ENCODE data around the gene LHFPL3.
"Not testable (repeated sequence)": the region's sequence is repeated elsewhere in the genome, so short reads cannot be mapped to it uniquely, and the experiment has no call there.

Gene LHFPL3

DNA sequence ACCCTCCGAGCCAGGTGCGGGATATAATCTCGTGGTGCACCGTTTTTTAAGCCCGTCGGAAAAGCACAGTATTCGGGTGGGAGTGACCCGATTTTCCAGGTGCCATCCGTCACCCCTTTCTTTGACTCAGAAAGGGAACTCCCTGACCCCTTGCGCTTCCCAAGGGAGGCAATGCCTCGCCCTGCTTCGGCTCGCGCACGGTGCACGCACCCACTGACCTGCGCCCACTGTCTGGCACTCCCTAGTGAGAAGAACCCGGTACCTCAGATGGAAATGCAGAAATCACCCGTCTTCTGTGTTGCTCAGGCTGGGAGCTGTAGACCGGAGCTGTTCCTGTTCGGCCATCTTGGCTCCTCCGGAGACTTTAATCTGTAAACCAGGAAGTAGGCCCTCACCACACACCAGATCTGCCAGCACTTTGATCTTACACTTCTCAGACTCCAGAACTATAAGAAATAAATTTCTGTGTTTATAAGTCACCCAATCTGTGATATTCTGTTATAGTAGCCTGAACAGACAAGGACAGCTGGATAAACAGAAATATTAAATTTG, 235.0 kb downstream of the LHFPL3 start:
- in situ Hi-C loops (cut with MboI; ENCODE audit: low sequenced_read_pairs) = not testable (repeated sequence)

DNA sequence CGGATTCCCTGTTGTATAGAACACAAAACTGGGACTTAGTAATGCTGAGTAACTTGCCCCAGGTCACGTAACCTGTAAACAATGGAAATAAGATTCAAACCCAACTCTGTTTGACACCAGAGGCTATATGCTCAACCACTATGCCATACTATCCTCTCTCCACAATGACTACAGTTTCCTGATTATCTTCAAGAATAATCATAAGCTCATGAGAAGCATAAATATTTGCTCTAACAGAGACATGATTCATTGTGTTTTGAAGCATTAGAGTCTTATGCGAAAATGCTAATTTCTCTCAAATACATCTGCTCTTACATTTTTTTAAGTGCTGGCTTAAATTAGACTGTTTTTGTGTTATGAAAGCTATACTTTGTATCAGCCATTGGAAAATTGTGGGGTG, 241.3 kb downstream of the LHFPL3 start:
- in situ Hi-C loops (cut with MboI; ENCODE audit: low sequenced_read_pairs) = no loop called here

DNA sequence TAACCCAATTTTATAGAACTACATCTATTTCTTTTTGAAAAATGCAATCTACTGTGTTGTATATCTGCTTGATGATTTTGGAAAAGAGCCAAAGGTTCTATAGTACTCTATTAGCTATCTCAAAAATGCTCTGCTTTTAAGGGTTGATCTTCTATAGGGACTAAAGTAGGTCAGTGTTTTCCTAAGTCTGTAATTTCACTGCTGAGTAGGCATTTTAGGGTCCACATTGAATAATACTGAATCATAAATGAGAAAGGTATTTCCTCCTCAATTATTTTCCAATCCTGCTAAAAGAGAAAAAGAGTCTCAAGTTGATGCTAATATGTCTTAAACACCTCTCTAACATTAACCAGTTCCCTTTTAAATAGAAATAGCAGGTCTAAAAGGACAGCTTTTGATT, 244.2 kb downstream of the LHFPL3 start:
- in situ Hi-C loops (cut with MboI; ENCODE audit: low sequenced_read_pairs) = no loop called here

DNA sequence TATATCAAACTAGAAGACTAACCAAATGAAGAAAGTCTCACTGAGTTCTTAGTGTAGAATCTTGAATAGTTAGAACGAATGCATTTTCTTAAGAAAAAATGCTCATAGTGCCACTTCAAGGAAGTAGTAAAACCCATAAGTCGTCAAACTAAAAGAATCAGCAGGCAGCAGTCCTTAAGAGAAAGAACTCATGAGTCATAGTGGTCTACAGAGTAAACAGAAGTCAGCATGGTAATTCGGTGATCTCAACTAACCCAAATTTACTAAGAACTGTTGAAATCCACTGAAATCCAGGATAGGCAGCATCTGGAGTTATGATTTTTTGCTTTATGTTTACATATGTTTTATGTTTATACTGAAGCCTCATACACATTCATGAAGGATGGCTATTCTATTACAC, 256.2 kb downstream of the LHFPL3 start:
- in situ Hi-C loops (cut with MboI; ENCODE audit: low sequenced_read_pairs) = no loop called here

DNA sequence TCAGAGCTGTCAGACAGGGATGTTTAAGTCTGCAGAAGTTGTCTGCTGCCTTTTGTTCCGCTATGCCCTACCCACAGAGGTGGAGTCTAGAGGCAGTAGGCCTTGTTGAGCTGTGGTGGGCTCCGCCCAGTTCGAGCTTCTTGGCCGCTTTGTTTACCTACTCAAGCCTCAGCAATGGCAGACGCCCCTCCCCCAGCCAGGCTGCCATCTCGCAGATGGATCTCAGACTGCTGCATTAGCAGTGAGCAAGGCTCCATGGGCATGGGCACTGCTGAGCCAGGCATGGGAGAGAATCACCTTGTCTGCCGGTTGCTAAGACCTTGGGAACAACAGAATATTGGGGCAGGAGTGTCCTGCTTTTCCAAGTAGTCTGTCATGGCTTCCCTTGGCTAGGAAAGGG, 267.2 kb downstream of the LHFPL3 start:
- in situ Hi-C loops (cut with MboI; ENCODE audit: low sequenced_read_pairs) = not testable (repeated sequence)

DNA sequence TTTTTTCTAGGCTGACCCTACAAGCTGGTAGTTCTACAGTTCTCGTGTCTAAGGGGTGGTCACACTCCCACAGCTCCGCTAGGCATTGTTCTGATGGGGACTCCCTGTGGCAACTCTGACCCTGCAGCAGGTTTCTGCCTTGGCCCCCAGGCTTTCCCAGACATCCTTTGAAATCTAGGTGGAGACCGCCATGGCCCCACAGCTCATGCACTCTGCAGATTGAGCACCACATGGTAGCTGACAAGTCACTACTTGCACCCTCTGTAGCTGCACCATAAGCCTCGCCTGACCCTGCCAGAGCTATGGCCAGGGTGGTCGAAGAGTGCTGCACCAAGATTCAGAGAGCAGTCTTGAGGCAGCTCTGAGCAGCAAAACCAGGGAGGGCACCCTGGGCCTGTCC, 275.6 kb downstream of the LHFPL3 start:
- in situ Hi-C loops (cut with MboI; ENCODE audit: low sequenced_read_pairs) = no loop called here

DNA sequence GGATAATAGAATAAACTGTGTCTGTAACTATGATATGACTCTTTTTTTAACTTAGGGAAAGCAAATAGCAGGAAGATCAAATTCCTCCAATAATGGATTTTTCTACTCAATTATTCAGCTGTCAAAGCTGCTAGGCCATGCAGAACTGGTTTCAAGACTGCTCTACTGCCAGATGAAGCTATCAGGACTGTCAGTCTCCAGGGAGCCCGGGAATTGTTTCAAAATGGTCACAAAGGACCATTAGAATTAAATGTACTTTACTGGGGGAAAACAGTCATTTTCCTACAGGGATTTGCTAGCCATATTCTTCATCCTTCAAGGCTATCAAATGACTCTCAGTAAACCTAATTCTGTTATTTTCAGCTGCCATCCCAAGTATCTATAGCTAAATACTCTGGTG, 276.3 kb downstream of the LHFPL3 start:
- in situ Hi-C loops (cut with MboI; ENCODE audit: low sequenced_read_pairs) = no loop called here

DNA sequence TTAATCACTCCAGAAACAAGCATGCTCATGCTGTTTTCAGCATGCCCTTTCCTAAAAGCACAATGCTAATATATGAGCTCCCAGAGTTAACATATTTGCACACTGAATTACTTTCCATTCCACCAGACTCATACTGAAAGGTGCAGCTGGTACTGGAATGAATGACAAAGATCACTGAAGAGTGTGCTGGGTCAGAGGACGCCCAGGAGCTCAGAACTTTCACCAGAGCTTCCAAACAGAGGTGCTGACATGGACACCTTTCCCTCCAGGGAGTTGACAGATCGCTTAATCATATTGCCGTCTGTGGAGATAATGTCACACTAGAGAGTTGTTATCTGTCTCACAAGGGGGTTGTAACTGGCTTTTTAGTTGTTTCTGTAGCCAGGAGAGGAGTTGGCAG, 292.9 kb downstream of the LHFPL3 start:
- in situ Hi-C loops (cut with MboI; ENCODE audit: low sequenced_read_pairs) = no loop called here

DNA sequence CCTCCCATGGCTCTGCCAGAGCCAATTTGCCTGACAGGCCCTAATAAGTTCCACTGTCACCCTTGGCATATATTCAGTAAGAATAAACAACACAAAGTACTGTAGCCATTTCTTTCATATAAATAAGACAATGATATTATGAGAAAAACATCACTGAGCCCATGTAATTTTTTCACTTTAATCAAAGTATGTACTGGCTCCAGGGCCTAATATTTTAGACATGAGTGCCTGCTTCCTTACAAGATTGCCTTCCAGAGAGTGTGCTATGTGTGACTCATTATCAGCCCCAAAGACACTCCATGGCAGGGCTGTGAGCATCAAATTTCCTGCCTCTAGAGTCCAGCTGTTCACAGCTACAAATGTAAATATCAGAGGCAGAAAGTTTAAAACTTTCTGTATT, 297.6 kb downstream of the LHFPL3 start:
- in situ Hi-C loops (cut with MboI; ENCODE audit: low sequenced_read_pairs) = no loop called here

DNA sequence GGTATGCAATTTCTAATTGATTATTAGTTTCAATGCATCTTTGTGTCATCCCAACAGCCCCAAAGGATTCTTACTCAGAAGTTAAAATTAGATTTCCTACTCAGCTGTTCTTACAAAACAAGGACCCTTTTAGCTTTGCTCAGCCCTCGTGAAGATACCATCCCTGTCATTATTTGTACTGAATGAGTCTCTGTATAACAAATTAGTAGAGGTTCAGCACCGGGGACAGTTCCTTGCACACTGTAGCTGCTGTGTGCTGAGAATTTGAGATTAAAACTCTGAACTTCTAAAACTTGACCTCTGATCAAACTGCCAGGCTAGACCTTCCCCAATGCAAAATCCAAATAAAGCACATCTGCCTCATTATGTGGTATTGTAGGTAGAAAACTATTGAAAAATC, 299.1 kb downstream of the LHFPL3 start:
- in situ Hi-C loops (cut with MboI; ENCODE audit: low sequenced_read_pairs) = no loop called here

DNA sequence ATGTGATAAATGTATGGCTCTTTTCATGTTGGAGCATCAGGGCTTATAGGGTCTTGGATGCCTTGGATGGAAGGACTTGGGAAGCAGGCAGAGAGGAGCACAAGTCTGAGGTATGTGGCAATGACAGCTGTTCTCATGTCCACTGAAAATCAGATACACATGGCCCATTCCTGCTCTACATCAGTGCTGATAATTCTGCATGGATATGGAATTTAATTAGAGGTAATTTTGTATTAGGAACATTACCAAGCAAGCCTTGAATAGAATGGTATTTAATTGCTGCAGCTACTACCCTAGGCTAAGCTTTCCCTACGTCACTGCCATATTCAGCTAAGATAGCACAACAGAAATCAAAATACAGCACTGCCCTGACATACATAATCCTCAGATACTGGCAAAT, 299.6 kb downstream of the LHFPL3 start:
- in situ Hi-C loops (cut with MboI; ENCODE audit: low sequenced_read_pairs) = no loop called here

DNA sequence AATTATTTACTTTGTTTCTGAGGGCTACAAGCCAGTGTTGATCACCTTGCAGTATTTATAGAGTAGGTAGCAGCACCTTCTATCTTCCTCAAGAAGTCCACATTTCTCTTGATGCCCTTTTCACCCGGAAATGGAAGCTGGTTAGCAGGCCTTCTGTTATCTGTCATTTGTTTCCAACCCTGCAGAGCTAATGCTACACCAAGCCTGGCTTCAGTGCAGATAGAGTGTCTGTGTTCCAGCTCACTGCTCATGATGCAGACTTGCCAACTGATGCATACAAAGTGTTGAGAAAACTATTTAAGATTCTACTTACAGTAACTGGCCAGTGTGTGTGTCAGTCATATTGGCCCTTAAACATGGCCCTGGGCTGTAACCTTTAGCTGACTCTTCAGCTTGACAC, 301.0 kb downstream of the LHFPL3 start:
- in situ Hi-C loops (cut with MboI; ENCODE audit: low sequenced_read_pairs) = no loop called here

DNA sequence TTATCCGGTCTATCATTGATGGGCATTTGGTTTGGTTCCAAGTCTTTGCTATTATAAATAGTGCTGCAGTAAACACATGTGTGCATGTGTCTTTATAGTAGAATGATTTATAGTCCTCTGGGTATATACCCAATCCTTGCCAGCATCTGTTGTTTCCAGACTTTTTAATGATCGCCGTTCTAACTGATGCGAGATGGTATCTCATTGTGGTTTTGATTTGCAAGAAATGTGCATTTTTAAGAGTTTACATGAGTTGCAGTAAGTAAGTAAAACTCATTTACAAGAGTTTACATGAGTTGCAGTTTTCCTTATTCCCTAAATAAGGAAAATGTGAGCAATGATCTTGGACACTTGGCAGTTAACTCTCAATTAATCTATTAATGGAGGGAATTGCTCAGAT, 312.1 kb downstream of the LHFPL3 start:
- in situ Hi-C loops (cut with MboI; ENCODE audit: low sequenced_read_pairs) = no loop called here

DNA sequence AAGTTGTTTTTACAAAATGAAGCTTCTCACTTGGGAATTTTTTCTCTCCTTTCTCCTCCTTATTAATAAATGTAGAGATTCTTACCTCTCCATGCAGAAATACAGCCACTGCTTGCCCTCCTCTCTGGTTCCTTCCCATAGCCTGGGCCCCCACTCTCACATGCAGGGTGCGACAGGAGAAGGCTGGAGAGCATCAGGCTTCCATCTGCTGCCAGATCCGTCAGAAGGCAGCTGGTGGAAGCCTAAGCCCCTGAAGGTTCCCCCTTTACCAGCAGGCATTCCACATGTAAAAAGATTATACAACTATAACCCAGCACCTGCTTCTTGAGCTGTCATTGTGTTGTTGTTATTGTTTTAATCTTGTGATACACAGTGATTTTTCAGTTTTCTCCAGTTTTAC, 314.2 kb downstream of the LHFPL3 start:
- in situ Hi-C loops (cut with MboI; ENCODE audit: low sequenced_read_pairs) = no loop called here

DNA sequence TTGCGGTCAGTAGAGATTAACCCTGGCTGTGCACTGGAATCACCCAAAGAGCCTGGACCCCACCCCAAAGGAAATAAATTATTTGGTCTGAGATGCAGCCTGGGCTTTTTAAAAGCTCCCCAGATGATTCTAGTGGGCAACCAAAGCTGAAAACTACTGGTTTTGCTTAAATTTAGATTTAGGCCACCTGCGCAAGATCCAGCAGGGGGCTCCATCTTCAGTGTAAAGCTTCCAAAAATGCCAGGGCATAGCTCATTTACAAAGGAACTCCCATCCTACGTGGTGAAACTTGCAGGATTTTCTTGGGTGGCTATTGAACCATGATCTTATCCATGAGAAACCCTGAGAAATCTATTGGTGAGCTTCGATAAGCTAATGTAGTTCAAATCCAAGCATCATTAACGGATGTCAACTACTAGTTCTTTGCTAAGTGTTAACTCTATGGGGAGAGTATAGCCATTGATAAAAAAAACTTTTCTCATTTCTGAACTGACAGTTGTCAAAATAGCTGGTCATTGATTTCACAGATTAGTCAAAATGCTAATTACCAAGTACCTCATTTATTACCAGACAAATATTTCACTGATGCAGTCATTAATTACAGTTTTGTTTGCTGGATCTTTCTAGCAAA, 315.3 kb downstream of the LHFPL3 start:
- in situ Hi-C loops (cut with MboI; ENCODE audit: low sequenced_read_pairs) = no loop called here

DNA sequence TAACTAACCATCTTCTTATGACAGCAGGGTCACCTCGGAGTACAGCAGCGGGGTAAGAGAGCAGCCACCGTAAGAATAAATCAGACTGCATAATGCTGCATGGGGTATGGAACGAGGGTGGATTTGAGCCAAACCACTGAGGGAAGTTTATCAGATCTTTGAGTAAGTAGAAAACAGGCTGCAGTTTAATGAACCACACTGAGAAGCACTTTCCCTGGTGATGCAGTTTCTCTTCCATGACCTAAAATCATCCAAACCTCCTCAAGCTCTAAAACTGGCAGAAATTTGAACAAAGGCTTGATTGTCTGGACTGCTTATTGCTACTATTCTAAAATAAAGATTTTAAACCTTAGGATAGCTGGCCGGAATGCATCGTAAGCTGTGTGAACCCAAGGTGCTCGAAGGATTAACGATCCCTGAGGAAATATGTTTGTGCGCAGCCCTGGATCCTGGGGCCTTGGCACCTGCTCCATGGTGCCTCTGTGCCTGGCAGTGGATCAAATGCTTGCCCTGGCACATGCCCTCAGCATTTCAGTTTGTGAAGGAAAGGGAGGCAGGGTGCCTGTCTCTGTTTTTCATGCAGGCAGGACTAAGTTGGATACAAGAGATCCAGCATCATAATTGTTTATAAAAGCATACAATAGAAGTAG, 322.7 kb downstream of the LHFPL3 start:
- in situ Hi-C loops (cut with MboI; ENCODE audit: low sequenced_read_pairs) = no loop called here

DNA sequence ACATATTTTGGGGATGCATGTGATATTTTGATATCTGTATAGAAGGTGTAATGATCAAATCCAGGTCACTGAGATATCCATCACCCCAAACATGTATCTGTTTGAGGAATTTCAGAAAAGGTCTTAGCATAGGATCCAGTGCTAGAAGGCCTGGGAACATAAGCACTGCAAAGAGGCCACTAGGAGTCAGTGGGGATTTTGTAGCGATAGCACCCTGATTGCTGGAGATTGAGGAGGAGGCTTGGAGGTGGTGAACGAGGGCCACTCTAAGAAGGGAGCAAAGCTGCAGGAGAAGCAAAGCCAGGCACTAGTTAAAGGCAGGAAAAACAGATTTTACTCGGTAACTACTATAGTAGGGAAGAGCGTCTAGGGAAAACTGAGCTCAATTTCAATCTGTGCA, 324.0 kb downstream of the LHFPL3 start:
- in situ Hi-C loops (cut with MboI; ENCODE audit: low sequenced_read_pairs) = no loop called here

DNA sequence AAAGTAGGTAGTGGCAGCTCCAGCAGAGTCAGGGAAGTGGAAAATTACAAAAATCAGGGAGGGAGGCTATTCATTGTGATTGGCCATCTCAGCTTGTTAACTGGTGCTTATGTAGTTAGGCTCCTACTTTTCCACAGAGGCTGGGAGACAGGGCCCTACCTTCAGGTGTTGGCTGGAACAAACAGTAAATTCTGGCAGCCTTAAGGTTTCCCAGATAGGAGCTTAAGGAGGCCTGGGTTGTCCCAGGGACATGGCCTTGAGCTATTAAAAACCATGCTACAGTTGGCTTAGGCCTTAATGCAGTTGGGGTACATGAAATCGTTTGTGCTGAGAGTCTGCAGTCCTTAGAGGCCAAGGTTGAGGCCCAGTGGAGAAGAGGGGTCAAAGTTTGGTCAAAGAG, 324.5 kb downstream of the LHFPL3 start:
- in situ Hi-C loops (cut with MboI; ENCODE audit: low sequenced_read_pairs) = no loop called here

DNA sequence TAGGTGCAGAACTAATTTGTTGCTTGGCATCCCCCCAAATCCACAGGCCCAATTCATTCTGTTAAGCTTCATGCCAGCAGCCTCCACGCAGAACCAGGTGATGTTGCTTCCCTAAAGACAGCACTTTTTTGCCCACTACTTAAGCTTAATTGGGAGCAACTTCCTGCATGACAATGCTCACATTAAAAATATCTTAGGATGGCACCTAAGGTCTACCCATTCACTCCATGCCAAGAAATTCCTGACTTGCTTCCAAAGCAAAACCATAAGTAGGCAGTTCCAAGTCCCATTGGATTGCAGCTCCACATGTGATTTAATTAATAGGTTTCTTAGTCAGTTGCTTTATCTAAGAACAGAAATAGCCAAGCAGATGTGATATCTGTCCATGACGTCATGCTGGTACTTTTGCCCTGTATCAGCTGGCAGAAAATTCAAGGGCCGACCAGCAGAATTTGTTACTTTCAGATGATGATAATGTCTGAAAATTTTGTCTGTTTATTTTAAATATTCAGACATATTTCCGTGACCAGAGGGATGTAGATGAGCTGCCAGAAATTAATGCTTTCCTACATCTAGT, 325.5 kb downstream of the LHFPL3 start:
- in situ Hi-C loops (cut with MboI; ENCODE audit: low sequenced_read_pairs) = no loop called here

DNA sequence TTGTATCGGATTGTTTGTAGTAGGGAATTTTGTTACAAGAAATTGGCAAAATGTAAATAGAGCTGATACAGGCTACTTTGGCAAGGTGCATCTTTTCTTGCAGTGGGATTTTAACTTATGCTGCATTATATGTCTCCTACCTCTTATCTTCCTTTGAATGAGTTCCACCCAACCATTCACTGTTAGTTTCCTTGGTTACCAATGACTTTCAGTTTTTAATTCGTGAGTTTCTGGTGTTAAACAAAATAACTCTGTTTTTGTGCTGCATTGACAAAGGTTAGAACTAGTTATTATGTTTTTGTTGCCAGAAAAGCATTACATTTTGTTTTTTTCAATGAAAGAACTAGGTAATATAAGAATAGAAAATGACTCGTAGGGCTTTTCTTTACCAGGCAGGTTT, 327.2 kb downstream of the LHFPL3 start:
- in situ Hi-C loops (cut with MboI; ENCODE audit: low sequenced_read_pairs) = no loop called here

DNA sequence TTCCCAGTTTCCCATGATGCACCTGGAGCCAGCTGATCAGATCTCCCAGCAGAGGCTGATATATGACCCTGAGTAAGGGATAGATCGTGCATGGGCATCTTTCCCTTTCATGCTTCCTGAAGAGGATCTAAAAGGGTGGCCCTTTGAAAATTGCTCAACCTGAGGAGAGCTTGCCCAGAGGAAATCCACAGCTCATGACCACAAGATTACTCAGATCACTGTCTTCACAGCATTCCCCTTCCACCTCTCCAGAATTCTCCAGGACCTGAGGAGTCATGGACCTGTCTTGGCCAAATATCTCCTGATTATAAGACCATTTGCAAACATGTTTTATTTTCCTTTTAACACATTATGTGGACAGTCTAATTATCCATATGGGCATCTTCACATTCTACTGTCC, 328.1 kb downstream of the LHFPL3 start:
- in situ Hi-C loops (cut with MboI; ENCODE audit: low sequenced_read_pairs) = no loop called here

DNA sequence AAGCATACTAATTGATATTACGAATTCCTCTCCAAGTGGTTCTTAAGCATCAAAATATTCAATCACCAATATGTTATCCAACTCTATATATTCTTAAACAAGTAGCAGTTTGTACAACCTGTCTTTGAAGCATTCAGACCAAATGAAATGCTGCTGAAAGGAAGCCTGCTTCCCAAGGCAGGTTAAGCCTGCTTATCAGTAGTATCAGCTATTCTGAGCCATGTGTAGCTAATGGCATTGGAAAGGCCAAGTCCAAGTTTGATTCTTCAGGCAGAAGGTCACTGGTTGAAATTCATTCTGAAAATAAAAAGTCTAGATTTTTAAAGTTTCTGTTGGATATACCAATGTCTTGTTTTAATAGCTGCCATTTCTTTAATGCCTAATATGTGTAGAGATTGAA, 328.7 kb downstream of the LHFPL3 start:
- in situ Hi-C loops (cut with MboI; ENCODE audit: low sequenced_read_pairs) = no loop called here
